NT2/D1 (cell line): ENCODE results near the gene TM9SF4.
A peak's percentile ranks its signal among the peaks of the same experiment; 100 is the strongest.

ENCODE experiments used
- DNase-seq: peaks from one replicate; pipeline ENCODE4 v3.0.0-alpha.2; 2011; ENCODE audit warnings: low read depth, low spot score
- H3K27me3 ChIP-seq: 2 replicates; pipeline ENCODE4 v1.6.0; 2011; ENCODE audit warnings: mild to moderate bottlenecking; ENCODE audit not compliant: insufficient read length, insufficient read depth
- H3K36me3 ChIP-seq: 2 replicates; pipeline ENCODE4 v1.6.1; 2011; ENCODE audit warnings: mild to moderate bottlenecking, low read length, mixed read lengths; ENCODE audit not compliant: insufficient read depth, insufficient read length
- H3K4me1 ChIP-seq: 2 replicates; pipeline ENCODE4 v1.5.1; 2011; ENCODE audit not compliant: insufficient read depth, insufficient read length
- H3K4me3 ChIP-seq: 2 replicates; pipeline ENCODE4 v1.5.1; 2011; ENCODE audit warnings: low read depth; ENCODE audit not compliant: insufficient read length
- H3K9ac ChIP-seq: 2 replicates; pipeline ENCODE4 v1.6.0; 2011; ENCODE audit warnings: low read depth; ENCODE audit not compliant: insufficient read length
- H3K9me3 ChIP-seq: 2 replicates; pipeline ENCODE4 v1.5.1; 2011; ENCODE audit warnings: mild to moderate bottlenecking, low read length; ENCODE audit not compliant: insufficient read depth
- SUZ12 ChIP-seq: IDR thresholded peaks from 2 replicates; pipeline ENCODE4 v1.6.1; 2011; ENCODE audit not compliant: insufficient read length, insufficient read depth; ENCODE audit errors: extremely low read depth
- YY1 ChIP-seq: IDR thresholded peaks from 2 replicates; pipeline ENCODE4 v1.6.1; 2011; ENCODE audit not compliant: insufficient read length, insufficient read depth
- ZNF274 ChIP-seq: IDR thresholded peaks from 2 replicates; pipeline ENCODE4 v1.6.1; 2011; ENCODE audit warnings: mild to moderate bottlenecking, low read depth, low read length

Gene TM9SF4

DNA sequence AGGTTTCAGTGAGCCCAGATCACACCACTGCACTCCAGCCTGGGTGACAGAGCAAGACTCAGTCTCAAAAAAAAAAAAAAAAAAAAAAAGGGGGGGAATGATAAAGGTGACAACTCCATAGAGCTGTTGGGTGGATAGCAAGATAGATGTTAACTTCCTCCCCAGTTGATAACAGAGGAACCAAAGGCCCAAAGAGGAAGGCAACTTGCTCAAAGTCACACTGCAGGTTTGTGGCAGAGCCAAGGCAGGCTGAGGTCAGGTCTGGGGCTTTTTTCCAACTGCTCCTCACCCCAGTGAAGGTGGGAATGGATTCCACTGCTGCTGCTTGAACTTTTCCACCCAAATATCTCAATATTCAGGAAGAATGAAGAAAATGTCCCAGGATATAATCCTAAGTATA, 30.7 kb upstream of the TM9SF4 start:
- peaks cover 3% of the 10 kb centered on the region for H3K4me1 ChIP-seq
- H3K9ac ChIP-seq = no peak overlapping the region
- DNase-seq = no peak
- no peak overlapping the region for H3K4me3 ChIP-seq
- no peaks in the 10 kb centered on the region for H3K36me3 ChIP-seq
- no peaks in the 10 kb centered on the region for H3K27me3 ChIP-seq
- no peak for TF ChIP-seq SUZ12
- TF ChIP-seq YY1 = no peak
- TF ChIP-seq ZNF274 = no peak
- H3K9me3 ChIP-seq = no peaks in the 10 kb centered on the region

DNA sequence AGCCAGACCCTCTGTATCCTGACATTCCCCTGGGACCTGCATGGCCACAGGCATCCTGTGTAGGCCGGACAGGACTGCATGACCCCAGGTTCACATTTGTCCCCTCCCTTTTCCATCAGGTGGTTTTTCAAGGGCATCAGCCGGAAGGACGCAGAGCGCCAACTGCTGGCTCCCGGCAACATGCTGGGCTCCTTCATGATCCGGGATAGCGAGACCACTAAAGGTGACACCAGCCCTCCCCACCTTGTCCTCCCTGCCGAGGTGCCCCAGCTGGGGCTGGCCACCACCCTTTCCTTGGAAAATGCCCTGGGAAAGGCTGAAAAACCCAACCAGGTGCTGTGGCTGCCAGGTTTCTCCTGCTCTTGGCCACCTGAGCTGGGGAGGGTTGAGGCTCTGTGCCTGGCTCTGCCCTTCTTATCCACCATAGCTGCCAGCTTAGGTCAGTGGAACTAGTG, 29.8 kb upstream of the TM9SF4 start:
- Histone ChIP-seq H3K9me3 (no peaks in the 10 kb centered on the region), H3K4me1 (peaks cover 3% of the 10 kb centered on the region), H3K36me3 (no peaks in the 10 kb centered on the region), H3K4me3 (no peak overlapping the region), H3K27me3 (no peaks in the 10 kb centered on the region), H3K9ac (no peak overlapping the region)
- no peak for DNase-seq
- TF ChIP-seq SUZ12 (no peak), ZNF274 (no peak), YY1 (no peak)

DNA sequence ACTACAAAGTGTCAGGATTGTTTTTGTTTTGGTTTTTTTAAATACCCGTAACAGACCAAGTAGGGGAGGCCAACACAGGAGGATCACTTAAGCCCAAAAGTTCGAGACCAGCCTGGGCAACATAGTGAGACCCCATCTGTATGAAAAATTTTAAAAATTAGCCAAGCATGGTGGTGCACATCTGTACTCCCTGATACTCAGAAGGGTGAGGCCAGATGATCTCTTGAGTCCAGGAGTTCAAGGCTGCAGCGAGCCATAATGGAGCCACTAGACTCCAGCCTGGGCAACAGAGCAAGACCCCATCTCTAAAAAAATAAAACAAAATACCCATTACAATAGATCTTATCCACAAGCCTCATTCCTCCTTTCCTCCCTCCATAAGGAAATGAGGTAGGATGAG, 28.7 kb upstream of the TM9SF4 start:
- no peak for DNase-seq
- no peak for TF ChIP-seq ZNF274
- TF ChIP-seq SUZ12 = no peak
- TF ChIP-seq YY1 = no peak
- no peak overlapping the region for H3K4me3 ChIP-seq
- H3K4me1 ChIP-seq = peaks cover 3% of the 10 kb centered on the region
- H3K36me3 ChIP-seq = no peaks in the 10 kb centered on the region
- no peak overlapping the region for H3K9ac ChIP-seq
- H3K9me3 ChIP-seq = no peaks in the 10 kb centered on the region
- no peaks in the 10 kb centered on the region for H3K27me3 ChIP-seq

DNA sequence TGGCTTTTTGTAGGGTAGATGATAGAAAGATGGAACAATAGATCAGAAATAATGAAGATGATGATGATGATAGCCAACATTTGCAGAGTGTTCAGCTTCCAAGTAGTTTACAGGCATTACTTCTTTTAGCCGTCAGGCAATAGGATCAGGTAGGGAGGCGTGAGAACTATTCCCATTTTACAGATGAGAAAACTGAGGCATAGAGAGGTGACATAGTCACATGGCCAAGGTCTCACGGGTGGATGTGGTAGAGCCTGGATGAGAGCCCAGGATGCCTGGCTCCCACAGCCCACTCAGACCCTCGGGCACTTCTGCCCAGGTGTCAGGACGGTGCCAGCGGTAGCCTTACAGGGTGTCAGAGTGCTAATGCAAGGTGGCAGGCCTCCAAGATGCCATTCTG, 26.0 kb upstream of the TM9SF4 start:
- Histone ChIP-seq H3K36me3 (no peaks in the 10 kb centered on the region), H3K9ac (no peak overlapping the region), H3K9me3 (peaks cover 6% of the 10 kb centered on the region), H3K4me3 (no peak overlapping the region), H3K27me3 (no peaks in the 10 kb centered on the region), H3K4me1 (peaks cover 3% of the 10 kb centered on the region)
- DNase-seq = no peak
- TF ChIP-seq YY1 = no peak
- TF ChIP-seq SUZ12 = no peak

DNA sequence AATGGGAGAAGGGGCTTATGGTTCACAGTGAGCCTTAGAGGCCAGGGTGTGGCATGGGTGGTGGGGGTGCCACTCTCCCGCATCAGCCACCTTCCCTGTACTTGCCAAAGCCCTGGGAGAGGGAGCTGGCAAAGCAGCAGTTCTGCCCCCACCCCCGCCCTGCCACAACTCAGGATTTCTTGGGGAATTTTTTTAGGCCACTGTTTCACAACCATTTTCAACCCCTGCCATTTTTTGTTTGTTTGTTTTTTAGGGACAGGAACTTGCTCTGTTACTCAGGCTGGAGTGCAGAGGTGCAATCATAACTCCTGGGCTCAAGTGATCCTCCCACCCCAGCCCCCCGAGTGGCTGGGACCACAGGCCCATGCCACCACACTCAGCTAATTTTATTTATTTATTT, 22.4 kb upstream of the TM9SF4 start:
- DNase-seq = no peak
- Histone ChIP-seq H3K9me3 (peaks cover 12% of the 10 kb centered on the region), H3K4me1 (peaks cover 5% of the 10 kb centered on the region), H3K9ac (no peak overlapping the region), H3K4me3 (no peak overlapping the region), H3K27me3 (peaks cover 2% of the 10 kb centered on the region), H3K36me3 (no peaks in the 10 kb centered on the region)
- TF ChIP-seq ZNF274 (no peak), YY1 (no peak), SUZ12 (no peak)

DNA sequence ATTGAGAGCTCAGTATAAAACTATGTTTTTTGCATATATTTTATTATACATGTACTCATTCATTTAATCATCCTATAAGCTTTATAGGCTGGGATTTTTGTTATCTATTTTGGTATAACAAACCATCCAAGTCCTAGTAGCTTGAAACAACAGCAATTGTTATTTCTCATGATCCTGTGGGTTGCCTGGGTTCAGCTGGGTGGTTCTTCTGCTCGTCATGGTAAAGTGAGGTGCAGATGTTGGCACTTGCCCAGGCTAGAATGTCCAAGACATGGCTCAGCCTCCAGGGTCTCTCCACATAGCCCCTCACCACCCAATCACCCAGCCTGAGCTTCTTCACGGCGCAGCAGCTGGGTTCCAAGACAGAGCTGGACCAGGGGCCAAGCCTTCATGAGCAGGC, 20.8 kb upstream of the TM9SF4 start:
- Histone ChIP-seq H3K9me3 (peaks cover 12% of the 10 kb centered on the region), H3K4me1 (peaks cover 5% of the 10 kb centered on the region), H3K27me3 (peaks cover 8% of the 10 kb centered on the region), H3K4me3 (no peak overlapping the region), H3K36me3 (no peaks in the 10 kb centered on the region), H3K9ac (no peak overlapping the region)
- TF ChIP-seq ZNF274 (no peak), SUZ12 (no peak), YY1 (no peak)
- no peak for DNase-seq

DNA sequence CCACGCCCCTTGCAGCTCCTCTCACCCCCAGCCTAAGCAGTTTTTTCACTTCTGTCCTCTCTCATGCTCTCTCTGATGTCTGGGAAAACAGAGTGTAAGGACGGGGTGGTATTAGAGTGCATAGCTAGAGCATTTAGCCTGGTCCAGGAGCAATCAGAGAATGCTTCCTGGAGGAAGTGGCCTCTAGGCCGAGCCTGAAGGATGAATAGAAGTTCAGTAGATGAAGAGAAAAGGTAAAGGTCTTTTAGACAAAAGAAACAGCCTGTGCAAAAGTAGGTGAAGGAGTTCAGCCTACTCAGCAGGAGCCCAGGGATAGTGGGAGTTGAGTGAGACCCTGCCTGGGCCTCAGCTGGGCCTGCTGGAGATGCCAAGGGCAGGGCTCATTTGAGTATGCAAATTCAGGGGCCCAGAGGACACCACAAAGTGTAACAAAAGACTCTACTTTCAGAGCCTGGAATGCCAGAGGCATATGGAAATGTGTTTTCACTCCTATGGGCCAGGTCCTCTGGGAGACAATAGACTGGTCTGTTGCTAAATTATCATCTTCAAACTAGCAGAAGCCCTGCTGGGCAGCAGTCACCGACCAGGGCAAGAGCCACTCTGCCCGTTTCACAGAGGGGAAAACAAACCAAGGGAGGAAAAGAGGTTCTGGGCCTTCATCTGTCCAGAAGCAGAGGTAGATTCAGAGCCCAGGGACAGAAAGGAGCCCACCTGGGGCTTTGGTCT, 19.7 kb upstream of the TM9SF4 start:
- H3K4me1 ChIP-seq = peaks cover 5% of the 10 kb centered on the region
- H3K4me3 ChIP-seq = no peak overlapping the region
- peak overlapping the region; percentile 32 for H3K9ac ChIP-seq
- DNase-seq = peak; percentile 74
- peaks cover 12% of the 10 kb centered on the region for H3K9me3 ChIP-seq
- TF ChIP-seq SUZ12 (no peak), YY1 (no peak), ZNF274 (no peak)
- H3K27me3 ChIP-seq = peaks cover 8% of the 10 kb centered on the region
- H3K36me3 ChIP-seq = no peaks in the 10 kb centered on the region
